Activated naive CD4-positive, alpha-beta T cell treated with anti-CD3 and anti-CD28 coated beads, Interleukin-2, amount 10 ng/mL, durations not matched to agents 7 days and 5 days (primary cell): ENCODE results near the gene FAM89B.

Experiments
- CTCF ChIA-PET: fragments of 350-600 bp; sonication (Branson Sonifier 250); formaldehyde crosslinking; loops from one replicate; lab custom pipeline; 2021; ENCODE audit warnings: antibody characterized with exemption; lab: Charles Lee
- DNase-seq: peaks from one replicate; pipeline ENCODE4 v3.0.0-alpha.2; 2020
- H3K27ac Mint-ChIP-seq: one replicate; pipeline ENCODE4 v1.8.0; 2021; ENCODE audit warnings: mild to moderate bottlenecking, moderate library complexity, mixed read lengths
- H3K27me3 Mint-ChIP-seq: one replicate; pipeline ENCODE4 v1.8.0; 2021; ENCODE audit warnings: mild to moderate bottlenecking, mixed read lengths
- H3K36me3 Mint-ChIP-seq: one replicate; pipeline ENCODE4 v1.8.0; 2021; ENCODE audit warnings: mixed read lengths
- H3K4me1 Mint-ChIP-seq: one replicate; pipeline ENCODE4 v1.8.0; 2021; ENCODE audit warnings: mixed read lengths
- H3K4me3 Mint-ChIP-seq: one replicate; pipeline ENCODE4 v1.8.0; 2021; ENCODE audit warnings: mild to moderate bottlenecking, moderate library complexity, mixed read lengths
- H3K9me3 Mint-ChIP-seq: one replicate; pipeline ENCODE4 v1.8.0; 2021; ENCODE audit warnings: mixed read lengths

The FAM89B gene

GRCh38 chr11:65588199-65589054 lies 16.1 kb downstream of the FAM89B start:
- Mint-ChIP-seq H3K4me1 (peaks cover 32% of the 10 kb centered on the region), H3K36me3 (peaks cover 24% of the 10 kb centered on the region), H3K9me3 (no peaks in the 10 kb centered on the region), H3K4me3 (no peak overlapping the region), H3K27me3 (no peaks in the 10 kb centered on the region), H3K27ac (peak overlapping the region; percentile 79)
- CTCF ChIA-PET: interaction anchor here (0.6 to 5.8 kb wide), 19 partner anchors 9 to 400 kb away, joined by 3 to 60 read pairs (median 4); partner anchors contain the start of genes EHBP1L1, FAM89B, PCNX3 and SCYL1
- peak; percentile 86 for DNase-seq

- Mint-ChIP-seq H3K9me3 (no peaks in the 10 kb centered on the region), H3K4me1 (peaks cover 41% of the 10 kb centered on the region), H3K27me3 (no peaks in the 10 kb centered on the region), H3K4me3 (no peak overlapping the region), H3K27ac (no peak overlapping the region), H3K36me3 (peaks cover 18% of the 10 kb centered on the region)
- peak; percentile 38 for DNase-seq
- CTCF ChIA-PET: interaction anchor here (1.1 to 5.8 kb wide), 6 partner anchors 13 to 48 kb away, joined by 3 to 60 read pairs (median 28); partner anchors contain the start of genes EHBP1L1, FAM89B and ZNRD2
These were observed 17.3 kb downstream of the FAM89B start for GRCh38 chr11:65589444-65590239.

GRCh38 chr11:65590240-65590738 lies 18.0 kb downstream of the FAM89B start:
- Mint-ChIP-seq H3K27ac (peak overlapping the region; percentile 42), H3K4me3 (no peak overlapping the region), H3K36me3 (peaks cover 18% of the 10 kb centered on the region), H3K9me3 (no peaks in the 10 kb centered on the region), H3K4me1 (peaks cover 47% of the 10 kb centered on the region), H3K27me3 (no peaks in the 10 kb centered on the region)
- CTCF ChIA-PET: interaction anchor here (1.3 to 5.8 kb wide), 4 partner anchors 14 to 49 kb away, joined by 3 to 60 read pairs (median 26); partner anchors contain the start of gene EHBP1L1
- no peak for DNase-seq

GRCh38 chr11:65591939-65592857 lies 19.9 kb downstream of the FAM89B start:
- DNase-seq: no peak
- H3K27me3 Mint-ChIP-seq: no peaks in the 10 kb centered on the region
- no peaks in the 10 kb centered on the region for H3K9me3 Mint-ChIP-seq
- H3K4me3 Mint-ChIP-seq: no peak overlapping the region
- H3K27ac Mint-ChIP-seq: no peak overlapping the region
- H3K4me1 Mint-ChIP-seq: peaks cover 45% of the 10 kb centered on the region
- H3K36me3 Mint-ChIP-seq: peaks cover 11% of the 10 kb centered on the region
- CTCF ChIA-PET: interaction anchor here (0.7 to 3.0 kb wide), 10 partner anchors 8 to 226 kb away, joined by 3 to 30 read pairs (median 5); partner anchors contain the start of gene FAM89B

GRCh38 chr11:65592858-65593517 lies 20.6 kb downstream of the FAM89B start:
- no peaks in the 10 kb centered on the region for H3K27me3 Mint-ChIP-seq
- H3K36me3 Mint-ChIP-seq: peaks cover 15% of the 10 kb centered on the region
- CTCF ChIA-PET: interaction anchor here (0.7 to 3.5 kb wide), 15 partner anchors 9 to 226 kb away, joined by 3 to 31 read pairs (median 6); partner anchors contain the start of genes EHBP1L1, FAM89B and ZNRD2
- no peak overlapping the region for H3K4me3 Mint-ChIP-seq
- H3K4me1 Mint-ChIP-seq: peaks cover 37% of the 10 kb centered on the region
- no peak for DNase-seq
- no peaks in the 10 kb centered on the region for H3K9me3 Mint-ChIP-seq
- H3K27ac Mint-ChIP-seq: no peak overlapping the region

GRCh38 chr11:65593518-65594414 lies 21.4 kb downstream of the FAM89B start:
- Mint-ChIP-seq H3K27me3 (no peaks in the 10 kb centered on the region), H3K9me3 (no peaks in the 10 kb centered on the region), H3K4me1 (peaks cover 30% of the 10 kb centered on the region), H3K4me3 (no peak overlapping the region), H3K36me3 (peaks cover 14% of the 10 kb centered on the region), H3K27ac (peak overlapping the region; percentile 52)
- CTCF ChIA-PET: interaction anchor here (0.6 to 3.5 kb wide), 24 partner anchors 10 to 557 kb away, joined by 3 to 31 read pairs (median 4); partner anchors contain the start of genes EHBP1L1, FAM89B, PCNX3 and ZNRD2
- peak; percentile 59 for DNase-seq

- H3K27ac Mint-ChIP-seq: peak overlapping the region; percentile 67
- no peak overlapping the region for H3K4me3 Mint-ChIP-seq
- no peaks in the 10 kb centered on the region for H3K27me3 Mint-ChIP-seq
- no peaks in the 10 kb centered on the region for H3K9me3 Mint-ChIP-seq
- H3K4me1 Mint-ChIP-seq: peaks cover 25% of the 10 kb centered on the region
- peaks cover 17% of the 10 kb centered on the region for H3K36me3 Mint-ChIP-seq
- CTCF ChIA-PET: interaction anchor here (1.0 to 3.5 kb wide), 7 partner anchors 9 to 54 kb away, joined by 3 to 31 read pairs (median 21); partner anchors contain the start of genes EHBP1L1, FAM89B, PCNX3 and ZNRD2
- no peak for DNase-seq
These were observed 22.8 kb downstream of the FAM89B start for GRCh38 chr11:65595131-65595530.

- CTCF ChIA-PET: interaction anchor here (1.0 to 3.5 kb wide), 7 partner anchors 8 to 54 kb away, joined by 3 to 31 read pairs (median 15); partner anchors contain the start of genes EHBP1L1 and PCNX3
- peak within 1 kb of the TSS; percentile 67 for H3K27ac Mint-ChIP-seq
- H3K36me3 Mint-ChIP-seq: peaks cover 13% of the 10 kb centered on the region
- no peak within 1 kb of the TSS for H3K4me3 Mint-ChIP-seq
- H3K4me1 Mint-ChIP-seq: peaks cover 25% of the 10 kb centered on the region
- H3K27me3 Mint-ChIP-seq: no peaks in the 10 kb centered on the region
- H3K9me3 Mint-ChIP-seq: no peaks in the 10 kb centered on the region
- no peak for DNase-seq
These were observed 23.4 kb downstream of the FAM89B start, which contains the start of gene KCNK7 for GRCh38 chr11:65595543-65596281. Gene KCNK7 (minus strand): TSS chr11:65595800. CDS start chr11:65595772, 28 bp downstream.

GRCh38 chr11:65596520-65596919 lies 24.2 kb downstream of the FAM89B start:
- DNase-seq: no peak
- H3K36me3 Mint-ChIP-seq: peaks cover 12% of the 10 kb centered on the region
- H3K4me3 Mint-ChIP-seq: no peak overlapping the region
- CTCF ChIA-PET: interaction anchor here (1.2 to 3.5 kb wide), 3 partner anchors 13 to 19 kb away, joined by 3 to 31 read pairs (median 3); partner anchors contain the start of genes EHBP1L1 and PCNX3
- H3K9me3 Mint-ChIP-seq: no peaks in the 10 kb centered on the region
- no peaks in the 10 kb centered on the region for H3K27me3 Mint-ChIP-seq
- H3K4me1 Mint-ChIP-seq: peaks cover 25% of the 10 kb centered on the region
- H3K27ac Mint-ChIP-seq: peak overlapping the region; percentile 19

- H3K9me3 Mint-ChIP-seq: no peaks in the 10 kb centered on the region
- CTCF ChIA-PET: interaction anchor here (1.1 kb wide), 1 partner anchor 10 kb away, joined by 3 read pairs; no protein-coding TSS in a partner anchor
- H3K4me1 Mint-ChIP-seq: peaks cover 25% of the 10 kb centered on the region
- no peaks in the 10 kb centered on the region for H3K27me3 Mint-ChIP-seq
- DNase-seq: no peak
- H3K27ac Mint-ChIP-seq: no peak overlapping the region
- no peak overlapping the region for H3K4me3 Mint-ChIP-seq
- peaks cover 12% of the 10 kb centered on the region for H3K36me3 Mint-ChIP-seq
These were observed 25.9 kb downstream of the FAM89B start for GRCh38 chr11:65598258-65598699.
